GM21825 (cell line): ENCODE results near the gene SLC16A10.
"Not testable (repeated sequence)": the region's sequence is repeated elsewhere in the genome, so short reads cannot be mapped to it uniquely, and the experiment has no call there.

Experiments
- ATAC-seq: cut with Tn5 transposase; IDR thresholded peaks from one replicate; pipeline ENCODE4 v1.9.1; 2021; ENCODE audit warnings: mild to moderate bottlenecking, moderate library complexity; ENCODE audit not compliant: unreplicated experiment

The SLC16A10 gene

GRCh38 chr6:111254004-111254778 lies 166.9 kb downstream of the SLC16A10 start:
- no peak for ATAC-seq

DNA sequence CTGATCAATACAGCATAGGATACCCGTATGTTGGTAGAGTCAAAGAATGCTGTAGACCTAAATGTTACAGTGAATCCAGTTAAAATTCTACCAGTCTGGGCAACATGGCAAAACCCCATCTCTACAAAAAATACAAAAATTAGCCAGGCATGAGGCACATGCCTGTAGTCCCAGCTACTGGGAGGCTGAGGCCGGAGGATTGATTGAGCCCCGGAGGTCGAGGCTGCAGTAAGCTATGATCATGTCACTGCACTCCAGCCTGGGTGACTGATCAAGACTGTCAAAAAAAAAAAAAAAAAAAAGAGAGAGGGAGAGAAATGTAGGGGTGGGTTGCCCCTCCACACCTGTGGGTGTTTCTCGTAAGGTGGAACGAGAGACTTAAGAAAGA lies 167.5 kb downstream of the SLC16A10 start:
- no peak for ATAC-seq

- ATAC-seq: not testable (repeated sequence)
Observed at GRCh38 chr6:111255838-111256237, 168.5 kb downstream of the SLC16A10 start.

DNA sequence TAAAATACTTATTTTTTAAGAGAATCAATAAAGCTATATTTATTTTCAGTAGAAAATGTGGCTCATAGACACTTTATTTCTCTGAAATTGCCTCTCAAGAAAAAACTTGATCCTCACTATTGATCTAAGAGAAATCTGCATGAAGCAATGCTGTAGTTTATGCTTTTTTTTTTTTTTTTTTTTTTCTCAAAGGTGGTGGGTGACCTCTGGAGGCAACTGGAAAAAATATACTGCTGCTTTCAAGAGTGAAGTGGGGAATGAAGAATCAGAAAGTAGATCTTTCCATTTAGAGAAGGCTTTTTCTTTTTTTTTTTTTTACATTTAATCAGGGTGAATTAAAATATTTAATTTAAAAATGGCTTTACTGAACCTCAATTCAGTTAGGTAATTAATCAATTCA lies 169.3 kb downstream of the SLC16A10 start:
- no peak for ATAC-seq

DNA sequence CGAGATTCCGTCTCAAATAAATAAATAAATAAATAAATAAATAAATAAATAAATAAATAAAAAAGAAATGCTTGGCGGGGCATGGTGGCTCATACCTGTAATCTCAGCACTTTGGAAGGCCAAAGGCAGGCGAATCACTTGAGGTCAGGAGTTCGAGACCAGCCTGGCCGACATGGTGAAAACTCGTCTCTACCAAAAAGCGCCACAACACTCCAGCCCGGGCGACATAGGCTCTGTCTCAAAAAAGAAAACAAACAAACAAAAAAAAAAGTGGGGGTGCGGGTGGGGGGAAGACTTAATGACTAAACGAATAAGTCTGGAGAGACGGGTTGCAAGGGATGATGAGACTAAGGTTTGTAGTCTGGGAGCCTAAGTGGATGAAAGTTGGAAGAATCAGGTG lies 170.7 kb downstream of the SLC16A10 start:
- no peak for ATAC-seq

GRCh38 chr6:111258615-111259088 lies 171.3 kb downstream of the SLC16A10 start:
- no peak for ATAC-seq

DNA sequence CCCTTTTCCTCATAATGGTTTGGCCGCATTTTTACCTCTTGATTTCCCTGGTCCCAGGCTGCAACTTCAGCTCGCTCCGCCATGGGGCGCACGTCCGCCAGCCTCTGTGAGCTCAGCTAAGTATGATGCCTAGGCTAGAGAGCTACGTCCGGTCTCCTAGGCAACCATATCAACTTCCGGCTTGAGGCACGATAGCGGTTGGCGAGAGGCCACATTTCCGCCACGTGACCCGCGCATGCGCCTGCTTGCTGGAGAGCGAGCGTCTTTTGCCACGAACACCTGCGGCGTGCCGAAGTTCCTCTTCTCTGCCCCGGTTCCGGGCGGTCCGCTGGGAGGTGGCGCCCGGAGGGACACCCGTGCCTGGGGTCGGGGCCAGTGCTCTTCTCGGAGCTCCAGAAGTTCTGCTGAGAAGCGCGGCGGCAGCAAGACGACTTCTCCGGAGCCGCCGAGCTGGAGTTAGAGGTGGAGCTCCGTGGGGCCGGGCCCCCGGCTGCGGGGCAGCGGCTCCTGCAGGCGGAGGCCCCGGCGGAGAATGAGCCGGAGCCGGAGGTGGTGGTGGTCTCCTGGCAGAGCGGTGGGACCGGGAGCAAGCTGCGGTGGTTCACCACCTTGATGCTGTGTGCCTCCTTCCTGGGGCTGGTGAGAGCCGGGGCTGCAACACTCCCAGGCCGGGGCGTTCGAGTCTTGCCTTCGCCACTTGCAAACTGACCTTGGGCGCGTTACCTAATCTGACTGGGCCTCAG lies 172.0 kb downstream of the SLC16A10 start:
- ATAC-seq: peak; percentile 98

DNA sequence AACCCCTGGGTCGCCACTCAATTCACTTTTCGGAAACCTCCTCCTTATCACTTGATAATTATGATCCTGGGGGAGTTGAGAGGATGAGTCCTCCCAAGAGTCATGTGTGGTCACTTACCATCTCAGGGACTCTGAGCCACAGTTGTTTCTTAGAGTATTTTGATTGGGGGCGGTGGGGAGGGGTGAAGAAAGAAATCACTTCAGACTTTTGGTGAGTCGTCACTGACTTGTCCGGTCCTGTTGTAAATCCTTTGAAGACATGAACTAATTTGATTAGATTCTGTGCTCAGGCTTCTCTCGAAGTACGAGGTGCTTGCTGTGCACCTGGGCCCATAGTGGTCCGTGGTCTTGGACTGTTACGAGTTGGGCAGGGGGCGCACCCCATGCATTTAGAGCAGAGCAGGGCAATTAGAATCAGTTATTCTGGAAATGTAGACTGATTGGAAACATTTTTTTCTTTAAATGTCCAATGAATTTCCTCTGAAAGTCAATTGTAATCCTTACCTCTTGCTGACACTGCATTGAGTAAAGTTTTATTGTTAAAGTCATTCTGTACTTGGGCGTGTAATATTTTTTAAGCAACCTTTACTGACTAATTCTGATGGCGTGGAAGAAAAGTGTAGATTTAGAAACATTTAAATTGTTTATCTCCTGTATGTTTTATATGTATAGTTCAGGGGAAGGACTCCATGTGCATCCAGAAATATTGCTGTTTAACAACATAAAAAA lies 173.4 kb downstream of the SLC16A10 start:
- no peak for ATAC-seq

DNA sequence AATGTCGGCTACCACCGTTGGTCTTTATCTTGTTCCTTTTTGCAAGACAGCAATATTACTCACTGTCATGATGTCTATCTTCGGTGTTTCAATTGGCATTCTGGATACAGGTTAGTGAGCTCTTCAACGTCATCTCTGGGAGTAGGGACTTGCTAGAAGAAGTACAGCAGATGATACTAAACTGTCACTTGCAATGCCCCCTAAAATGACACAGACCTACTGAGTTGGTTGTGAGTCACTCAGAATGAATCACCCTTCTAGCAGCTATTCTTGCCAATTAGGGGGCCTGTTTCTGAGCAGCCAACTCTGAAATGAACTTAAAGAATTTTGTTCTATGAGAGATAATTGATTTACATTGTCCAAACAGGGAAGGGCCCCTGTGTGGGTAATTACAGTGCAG lies 176.5 kb downstream of the SLC16A10 start:
- ATAC-seq: no peak

- no peak for ATAC-seq
Observed at GRCh38 chr6:111265842-111266241, 178.5 kb downstream of the SLC16A10 start.

- ATAC-seq: no peak
Observed at GRCh38 chr6:111266276-111266675, 179.0 kb downstream of the SLC16A10 start.

DNA sequence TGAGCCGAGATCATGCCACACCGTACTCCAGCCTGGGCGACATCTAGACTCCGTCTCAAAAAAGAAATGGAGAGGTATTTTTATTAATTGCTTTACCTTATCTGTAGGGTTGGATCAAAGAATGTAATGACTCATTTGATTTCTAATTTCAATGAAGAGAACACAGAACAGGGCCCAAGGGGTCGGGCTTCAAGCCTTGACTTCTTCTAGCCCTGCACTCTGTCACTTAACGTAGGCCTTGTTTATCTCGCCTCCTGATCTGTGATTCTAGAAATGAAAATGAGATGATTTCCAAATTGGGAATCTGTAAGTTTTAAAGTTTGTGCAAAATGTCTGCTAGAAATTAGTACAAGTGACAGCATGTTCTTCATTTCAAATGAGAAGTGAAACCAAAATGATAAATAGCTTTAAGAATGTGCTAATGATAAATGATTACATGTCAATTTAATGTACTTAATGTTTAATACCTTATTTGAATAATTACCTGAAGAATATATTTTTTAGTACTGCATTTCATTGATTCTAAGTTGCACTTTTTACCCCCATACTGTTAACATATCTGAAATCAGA lies 180.5 kb downstream of the SLC16A10 start:
- no peak for ATAC-seq

- no peak for ATAC-seq
Observed at GRCh38 chr6:111269401-111269970, 182.2 kb downstream of the SLC16A10 start.

GRCh38 chr6:111270121-111270520 lies 182.8 kb downstream of the SLC16A10 start:
- no peak for ATAC-seq

GRCh38 chr6:111274593-111275217 lies 187.4 kb downstream of the SLC16A10 start:
- no peak for ATAC-seq

- no peak for ATAC-seq
Observed at GRCh38 chr6:111276335-111276734, 189.0 kb downstream of the SLC16A10 start.

- ATAC-seq: no peak
Observed at GRCh38 chr6:111276736-111277135, 189.4 kb downstream of the SLC16A10 start.

DNA sequence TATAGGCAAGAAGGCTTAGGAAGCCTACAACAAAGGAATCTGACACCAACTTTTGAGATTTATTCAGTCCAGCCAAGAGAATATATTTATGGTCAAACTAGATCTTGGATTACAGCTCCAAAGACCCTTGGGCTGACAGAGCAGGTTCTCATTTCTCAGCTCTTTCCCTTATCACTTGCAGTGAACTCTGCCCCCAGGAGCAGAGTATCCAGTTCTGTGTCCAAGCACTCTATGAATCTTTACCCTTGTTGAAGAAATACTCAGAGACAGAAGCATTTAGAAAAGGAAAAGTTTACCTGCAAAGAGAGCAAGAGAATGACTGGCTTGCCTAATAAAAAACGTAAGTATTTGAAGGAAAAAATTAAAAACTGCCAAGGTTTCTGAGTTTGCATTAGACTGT lies 190.5 kb downstream of the SLC16A10 start:
- no peak for ATAC-seq

DNA sequence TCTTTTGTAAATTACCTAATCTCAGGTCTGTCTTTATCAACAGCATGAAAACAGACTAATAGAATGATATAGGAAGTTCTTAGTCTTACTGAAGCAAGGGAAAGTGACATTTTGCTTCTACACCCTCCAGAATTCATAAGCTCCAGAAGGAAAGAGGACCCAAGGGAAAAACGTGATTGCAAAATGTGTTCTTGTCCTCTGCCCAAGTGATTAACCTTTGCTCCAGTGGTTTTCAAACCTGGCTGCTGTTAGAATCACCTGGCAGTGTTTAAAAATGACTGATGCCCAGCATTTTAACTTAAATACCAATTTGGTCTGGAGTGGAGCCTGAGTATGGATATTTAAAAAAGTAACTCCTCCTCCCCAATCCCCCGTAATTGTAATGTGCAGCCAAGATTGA lies 191.4 kb downstream of the SLC16A10 start:
- no peak for ATAC-seq

DNA sequence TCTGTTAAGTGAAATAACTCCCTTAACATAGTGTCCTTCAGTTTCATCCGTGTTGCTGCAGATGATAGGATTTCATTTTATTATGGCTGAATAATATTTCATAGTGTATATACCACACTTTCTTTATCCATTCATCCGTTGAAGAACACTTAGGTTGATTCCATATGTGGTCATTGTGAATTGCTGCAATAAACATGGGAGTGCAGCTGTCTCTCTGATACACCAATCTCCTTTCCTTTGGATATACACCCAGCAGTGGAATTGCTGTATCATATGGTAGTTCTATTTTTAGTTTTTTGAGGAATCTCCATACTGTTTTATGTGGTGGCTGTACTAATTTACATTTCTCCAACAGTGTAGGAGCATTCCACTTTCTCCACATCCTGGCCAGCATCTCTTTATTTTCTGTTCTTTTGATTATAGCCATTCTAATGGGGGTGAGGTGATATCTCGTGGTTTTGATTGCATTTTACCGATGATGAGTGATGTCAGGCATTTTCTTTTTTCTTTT lies 193.2 kb downstream of the SLC16A10 start:
- no peak for ATAC-seq
